Activated CD4-positive, alpha-beta T cell treated with anti-CD3 and anti-CD28 coated beads for 4 hours (primary cell): ENCODE data around the gene TMEM129.

ENCODE experiments used
- DNase-seq, 2 donors: peaks; one replicate each; pipeline ENCODE4 v3.0.0-alpha.2; 2020

The TMEM129 gene

DNA sequence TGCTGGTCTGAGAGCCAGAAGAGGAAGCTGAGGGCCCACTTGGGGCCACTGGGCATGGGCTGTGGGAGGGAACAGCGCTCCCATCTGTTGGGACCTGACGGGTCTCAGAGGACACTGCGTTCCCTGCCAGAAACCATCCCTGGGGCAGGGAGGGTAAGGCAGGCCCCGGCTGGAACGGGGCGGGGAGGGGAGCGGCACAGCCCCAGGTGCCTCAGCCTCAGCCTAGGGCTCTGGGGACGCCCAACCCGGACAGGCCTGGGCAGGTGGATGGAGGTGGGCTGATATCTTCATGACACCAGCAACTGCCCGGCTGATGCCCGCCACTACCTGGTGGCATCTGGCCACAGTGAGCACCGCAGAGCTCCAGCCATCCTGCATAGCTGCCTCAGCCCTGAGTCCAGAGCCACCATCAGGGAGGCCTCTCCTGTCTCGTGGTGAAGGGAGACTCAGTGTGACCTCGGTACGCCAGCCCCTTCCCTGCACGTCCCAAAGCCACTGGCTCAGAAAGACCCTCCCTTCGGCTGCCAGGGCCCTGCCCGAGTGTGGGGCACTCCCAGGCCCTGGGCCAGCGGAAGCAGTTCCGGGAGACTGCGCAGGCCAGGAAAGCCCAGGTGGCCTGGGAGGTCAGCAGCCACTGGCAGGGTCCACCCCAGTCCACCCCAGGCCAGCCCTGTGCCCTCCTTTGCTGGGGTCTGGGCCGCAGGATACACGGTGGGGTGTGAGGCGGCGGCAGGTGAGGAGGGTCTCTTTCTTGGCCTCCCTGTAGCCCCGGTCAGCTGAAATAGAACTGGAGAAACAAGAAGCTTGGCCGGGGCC lies 37.4 kb upstream of the TMEM129 start:
- no peak for DNase-seq

GRCh38 chr4:1757836-1758235 lies 36.7 kb upstream of the TMEM129 start:
- no peak for DNase-seq

DNA sequence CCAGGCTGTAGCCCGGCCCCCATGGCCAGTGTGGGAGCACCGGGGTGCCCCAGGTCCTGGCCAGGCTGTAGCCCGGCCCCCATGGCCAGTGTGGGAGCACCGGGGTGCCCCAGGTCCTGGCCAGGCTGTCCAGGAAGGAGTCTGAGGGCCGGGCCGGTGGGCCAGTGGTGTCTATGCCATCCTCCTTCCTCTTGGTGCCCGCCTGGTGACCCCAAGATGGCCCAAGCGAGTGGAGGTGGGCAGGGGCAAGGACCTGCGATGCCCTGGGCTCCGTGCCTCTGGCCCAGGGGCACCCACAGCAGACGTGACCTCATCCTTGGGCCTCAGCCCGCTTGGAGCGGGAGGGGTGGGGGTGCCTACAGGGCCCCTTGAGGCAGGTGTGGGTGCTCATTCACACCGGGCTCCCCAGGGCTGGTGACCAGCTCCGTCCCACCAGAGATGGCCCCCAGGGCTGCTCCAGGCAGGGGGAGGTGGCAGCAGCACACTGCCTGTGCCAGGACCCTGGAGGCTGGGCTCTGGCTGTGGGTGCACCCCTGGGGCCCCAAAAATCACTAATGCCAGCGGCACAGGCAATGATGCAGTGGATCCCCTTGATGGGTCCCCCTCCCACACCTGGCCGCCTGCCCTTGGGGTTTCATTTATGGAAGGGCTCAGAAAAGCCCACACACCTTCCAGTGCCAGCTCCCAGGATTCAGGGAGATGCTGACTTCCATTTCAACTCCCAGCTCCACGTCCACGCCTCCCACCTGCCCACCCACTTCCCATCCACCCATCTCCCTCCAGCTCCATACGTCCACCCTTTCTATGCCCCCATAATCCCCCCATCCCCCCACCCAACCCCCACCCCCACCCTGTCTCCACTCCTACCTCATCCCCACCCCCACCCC lies 36.0 kb upstream of the TMEM129 start:
- DNase-seq, result no peak

GRCh38 chr4:1756079-1756478 lies 35.0 kb upstream of the TMEM129 start:
- DNase-seq, result no peak

DNA sequence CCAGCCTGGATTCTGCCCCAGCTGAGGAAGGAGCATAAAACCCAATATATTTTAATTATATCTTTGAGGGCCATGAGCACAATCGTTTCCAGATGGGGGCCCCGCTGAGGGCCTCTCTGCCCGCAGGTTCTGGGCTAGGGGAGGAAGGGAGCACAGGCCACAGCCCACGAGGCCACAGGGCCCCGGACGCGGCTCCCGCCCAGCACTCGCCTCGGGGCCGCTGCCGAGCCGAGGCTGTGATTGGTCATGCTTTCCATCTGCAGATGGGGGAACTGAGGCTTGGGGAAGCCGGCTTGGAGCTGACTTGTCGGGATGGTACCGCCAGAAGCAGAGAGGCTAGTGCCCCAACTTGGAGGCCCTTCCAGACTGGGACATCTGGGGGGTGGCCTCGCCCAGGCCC lies 34.2 kb upstream of the TMEM129 start:
- no peak for DNase-seq

DNA sequence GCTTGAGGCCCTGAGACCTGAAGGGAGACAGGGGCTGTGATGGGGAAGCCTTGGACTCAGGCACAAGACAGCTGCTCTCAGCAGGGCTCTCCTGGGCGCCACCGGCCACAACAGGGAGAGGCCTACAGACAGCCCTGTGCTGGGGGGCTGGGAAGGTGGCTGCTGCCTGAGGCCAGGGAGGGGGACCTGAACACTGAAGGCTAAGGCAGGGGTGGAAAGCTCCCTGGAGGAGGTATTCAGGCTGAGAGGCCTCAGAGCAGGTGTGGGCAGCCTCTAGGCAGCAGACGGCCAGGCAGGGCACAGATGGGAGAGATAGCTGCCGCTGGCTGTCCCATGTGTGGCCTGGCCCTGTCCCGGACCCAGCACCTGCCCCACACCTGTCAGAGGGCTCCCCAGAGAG lies 33.2 kb upstream of the TMEM129 start:
- DNase-seq, result no peak

GRCh38 chr4:1753697-1754311 lies 32.7 kb upstream of the TMEM129 start:
- no peak for DNase-seq

GRCh38 chr4:1753294-1753696 lies 32.2 kb upstream of the TMEM129 start:
- no peak for DNase-seq

DNA sequence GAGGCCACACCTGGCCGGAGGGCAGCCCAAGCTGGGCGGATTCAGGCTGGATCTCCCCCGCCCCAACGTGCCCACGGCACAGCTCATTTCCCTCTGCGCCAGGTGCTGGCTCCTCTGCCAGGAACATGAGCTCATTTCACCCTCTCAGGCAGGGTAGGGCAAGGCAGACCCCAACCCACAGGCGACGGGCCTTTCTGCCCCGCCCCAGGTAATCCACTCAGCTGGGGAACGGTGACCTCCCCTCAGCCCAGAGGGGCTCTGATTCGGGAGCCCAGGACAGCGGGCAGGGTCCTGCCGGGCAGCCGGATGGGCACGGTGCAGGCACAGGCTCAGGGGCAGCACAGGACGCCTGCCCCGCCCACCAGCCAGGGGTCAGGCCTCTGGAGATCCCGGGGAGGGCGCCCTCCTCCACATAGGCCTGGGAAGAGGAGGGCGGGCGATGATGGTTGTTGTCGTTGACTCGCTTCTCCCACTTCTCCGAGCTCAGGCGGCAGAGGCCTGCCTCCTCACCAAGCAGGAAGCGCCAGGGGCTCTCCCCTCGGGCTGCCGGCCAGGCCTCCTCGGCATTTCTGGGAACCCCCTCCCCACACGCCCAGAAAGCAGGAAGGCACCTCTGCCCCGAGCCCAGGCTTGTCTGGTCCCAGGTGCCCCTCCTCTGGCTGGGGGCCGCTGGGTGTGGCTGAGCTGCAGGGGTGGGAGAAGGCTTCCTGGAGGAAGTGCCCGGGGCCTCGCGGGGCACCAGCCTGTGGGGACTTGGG lies 31.3 kb upstream of the TMEM129 start:
- DNase-seq, result no peak

DNA sequence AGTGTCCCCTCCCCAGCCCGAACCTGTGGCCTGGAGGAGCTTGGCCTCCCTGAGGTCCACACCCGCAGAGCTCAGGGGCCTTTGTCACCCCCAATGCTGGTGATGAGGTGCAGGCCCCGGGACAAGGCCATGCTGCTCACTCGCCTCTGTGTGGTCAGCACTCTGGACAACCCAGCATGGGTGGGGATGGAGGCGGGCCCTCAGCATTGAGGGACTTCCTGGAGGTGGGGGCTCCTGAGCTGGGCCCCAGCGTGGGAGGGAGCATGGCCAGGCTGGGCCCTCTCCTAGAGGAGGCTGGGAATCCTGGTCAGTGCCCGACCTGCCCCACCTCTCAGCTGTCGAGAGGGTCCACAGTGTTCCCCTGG lies 30.8 kb upstream of the TMEM129 start:
- DNase-seq, result no peak

- DNase-seq, result no peak
Measured at GRCh38 chr4:1751155-1751918, 30.2 kb upstream of the TMEM129 start.

- DNase-seq, result no peak
Measured at GRCh38 chr4:1750381-1751154, 29.4 kb upstream of the TMEM129 start.

GRCh38 chr4:1749826-1750225 lies 28.7 kb upstream of the TMEM129 start:
- no peak for DNase-seq

DNA sequence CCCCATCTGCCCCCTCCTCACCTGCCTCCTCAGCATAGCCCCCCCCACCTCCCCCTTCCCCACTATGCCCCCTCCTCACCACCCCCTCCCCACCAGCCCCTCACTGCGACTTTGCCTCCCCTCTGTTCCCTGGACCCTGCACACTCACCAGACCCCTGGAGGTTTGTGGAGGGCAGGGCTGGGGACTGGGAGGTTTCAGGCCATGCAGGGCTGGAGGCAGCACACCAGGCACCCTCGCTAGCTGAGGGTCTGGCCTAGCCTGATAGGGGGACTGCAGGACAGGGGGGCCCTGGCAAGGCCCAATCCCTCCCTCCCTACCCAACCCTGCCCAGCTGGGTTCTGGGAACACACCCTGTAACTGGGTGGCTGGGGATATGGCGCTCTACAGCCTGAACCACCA lies 28.2 kb upstream of the TMEM129 start:
- DNase-seq, result no peak

DNA sequence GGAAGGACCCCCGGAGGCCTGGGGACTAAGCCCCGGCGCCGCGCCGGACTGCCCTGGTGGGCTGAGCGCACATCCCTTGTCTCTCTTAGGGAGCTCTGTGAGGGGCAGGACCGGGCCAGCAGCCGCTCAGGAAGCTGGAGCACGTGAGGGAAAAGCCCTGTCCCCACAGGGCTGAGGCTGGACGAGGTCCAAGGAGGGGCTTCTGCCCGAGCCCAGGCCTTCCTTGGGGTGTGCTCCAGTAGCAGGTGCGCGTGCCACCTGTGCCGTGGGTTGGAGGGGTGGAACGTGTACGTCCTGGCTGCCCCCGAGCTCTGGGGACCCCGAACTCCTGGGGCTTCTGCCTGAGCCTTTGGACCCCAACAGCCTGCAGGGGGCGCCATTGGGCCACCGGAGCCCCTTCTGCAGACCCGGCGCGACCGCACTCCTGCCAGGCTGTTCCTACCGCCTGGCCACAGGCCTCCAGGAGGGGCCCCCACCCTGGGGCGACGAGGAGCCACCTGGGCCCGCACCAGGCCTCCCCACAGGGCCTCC lies 27.4 kb upstream of the TMEM129 start:
- DNase-seq, result peak; percentile 70 to 77

GRCh38 chr4:1747603-1747967 lies 26.5 kb upstream of the TMEM129 start:
- DNase-seq, result no peak

DNA sequence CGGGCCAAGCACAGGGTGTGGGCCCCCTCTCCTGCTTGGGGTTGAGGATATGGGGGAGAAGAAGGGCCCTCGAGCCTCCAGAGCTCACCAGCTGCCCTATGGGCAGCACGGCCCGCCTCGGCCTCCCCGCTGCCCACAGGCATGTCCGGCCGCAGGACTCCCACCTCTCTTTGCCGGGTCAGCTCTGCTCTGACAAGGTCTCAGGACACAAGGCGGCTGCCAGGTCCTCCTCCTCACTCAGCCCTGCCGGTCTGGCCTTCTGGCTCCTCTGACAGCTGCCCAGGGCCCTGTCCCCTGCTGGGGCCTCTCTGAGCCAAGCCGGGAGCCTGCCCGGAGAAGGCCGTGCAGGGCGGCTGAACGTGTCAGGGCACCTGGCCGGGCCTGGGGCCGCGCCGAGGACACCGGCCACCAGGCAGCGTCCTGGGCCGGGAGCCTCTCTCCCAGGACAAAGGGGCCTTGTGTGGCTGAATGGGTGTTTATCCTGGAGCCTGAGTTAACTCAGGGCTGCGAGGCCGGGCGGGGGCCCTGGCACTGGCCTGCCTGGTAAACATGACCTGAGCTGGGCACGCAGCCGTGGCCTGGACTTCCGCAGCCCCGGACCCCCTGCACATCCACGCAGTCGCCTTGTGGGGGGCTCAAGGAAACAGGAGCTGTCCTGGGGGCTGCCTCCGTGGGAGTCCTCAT lies 25.9 kb upstream of the TMEM129 start:
- DNase-seq, result no peak

DNA sequence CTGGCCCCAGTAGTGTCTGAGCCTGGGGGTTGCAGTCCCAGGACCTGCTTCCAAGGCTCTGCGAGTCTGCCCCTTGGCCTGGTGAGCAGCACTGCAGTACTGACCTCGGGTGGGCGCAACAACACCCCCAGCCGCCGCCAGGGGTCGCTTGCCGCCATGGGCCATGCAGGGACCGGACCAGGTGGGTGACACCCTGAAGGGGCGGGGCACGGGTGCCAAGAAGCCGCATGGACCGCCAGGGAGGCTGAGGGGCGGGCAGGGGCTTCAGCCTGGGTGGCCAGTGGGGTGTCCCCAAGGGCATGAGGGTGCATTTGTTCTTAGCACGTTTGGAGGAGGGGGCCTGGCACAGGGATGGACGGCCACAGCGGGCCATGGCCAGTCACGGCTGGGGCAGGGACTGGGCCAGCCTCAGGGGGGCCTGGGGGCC lies 25.2 kb upstream of the TMEM129 start:
- DNase-seq, result peak; percentile 70 to 72

- DNase-seq, result no peak
Measured at GRCh38 chr4:1745697-1746096, 24.6 kb upstream of the TMEM129 start.

DNA sequence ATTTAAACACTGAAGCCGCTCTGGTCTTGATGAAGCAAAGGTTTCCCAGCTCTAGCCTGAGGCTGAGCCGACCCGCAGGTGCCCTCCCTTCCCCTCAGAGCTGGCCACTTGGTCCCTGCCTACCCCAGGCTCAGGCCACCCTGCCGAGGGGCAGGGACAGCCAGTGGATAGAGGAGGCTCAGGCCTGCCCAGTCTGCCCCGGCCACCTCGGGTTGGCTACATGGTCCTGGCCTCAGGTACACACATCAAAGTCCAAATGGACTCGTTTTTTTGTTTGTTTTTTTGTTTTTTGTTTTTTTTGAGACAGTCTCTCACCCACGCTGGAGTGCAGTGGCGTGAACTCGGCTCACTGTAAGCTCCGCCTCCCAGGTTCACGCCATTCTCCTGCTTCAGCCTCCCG lies 24.0 kb upstream of the TMEM129 start:
- no peak for DNase-seq

GRCh38 chr4:1744552-1744951 lies 23.4 kb upstream of the TMEM129 start:
- no peak for DNase-seq
